GM21423 (cell line): ENCODE results near the gene CLMN.

Experiments used
- ATAC-seq: cut with Tn5 transposase; IDR thresholded peaks from one replicate; pipeline ENCODE4 v1.9.1; 2021; ENCODE audit warnings: mild to moderate bottlenecking, moderate library complexity; ENCODE audit not compliant: unreplicated experiment

CLMN gene

GRCh38 chr14:95322651-95323050 lies 2.9 kb upstream of the CLMN start:
- ATAC-seq: no peak

GRCh38 chr14:95321693-95322455 lies 2.2 kb upstream of the CLMN start:
- ATAC-seq: no peak

- ATAC-seq: no peak
Measured at GRCh38 chr14:95320955-95321600, 1.4 kb upstream of the CLMN start.

- ATAC-seq: no peak
Measured at GRCh38 chr14:95320078-95320895, 579 bp upstream of the CLMN start.

GRCh38 chr14:95318399-95319311 lies 1.1 kb downstream of the CLMN start:
- ATAC-seq: no peak

GRCh38 chr14:95317817-95318343 lies 1.8 kb downstream of the CLMN start:
- no peak for ATAC-seq

GRCh38 chr14:95316821-95317220 lies 2.9 kb downstream of the CLMN start:
- ATAC-seq: no peak

GRCh38 chr14:95315579-95315978 lies 4.1 kb downstream of the CLMN start:
- no peak for ATAC-seq

GRCh38 chr14:95315156-95315555 lies 4.6 kb downstream of the CLMN start:
- no peak for ATAC-seq

- ATAC-seq: peak; percentile 68
Measured at GRCh38 chr14:95314609-95315008, 5.1 kb downstream of the CLMN start.

- no peak for ATAC-seq
Measured at GRCh38 chr14:95313707-95314106, 6.0 kb downstream of the CLMN start.

- ATAC-seq: no peak
Measured at GRCh38 chr14:95313190-95313589, 6.5 kb downstream of the CLMN start.

GRCh38 chr14:95312311-95312710 lies 7.4 kb downstream of the CLMN start:
- no peak for ATAC-seq

- no peak for ATAC-seq
Measured at GRCh38 chr14:95311752-95312151, 8.0 kb downstream of the CLMN start.

GRCh38 chr14:95310635-95311380 lies 8.9 kb downstream of the CLMN start:
- no peak for ATAC-seq

GRCh38 chr14:95309261-95310051 lies 10.3 kb downstream of the CLMN start:
- ATAC-seq: no peak

- ATAC-seq: no peak
Measured at GRCh38 chr14:95308073-95308472, 11.6 kb downstream of the CLMN start.

- ATAC-seq: no peak
Measured at GRCh38 chr14:95307402-95308041, 12.2 kb downstream of the CLMN start.
